ENCODE measurements around the gene SUGCT. TPM values are rescaled to one million over a fixed set of nuclear protein-coding genes. Genes with fewer than 3 reads are reported as not detected.

SUGCT gene
- total RNA-seq, 6 donors from 2014 or later = 1.4 to 3.1 (median 1.7) TPM; not detected in 1

DNA sequence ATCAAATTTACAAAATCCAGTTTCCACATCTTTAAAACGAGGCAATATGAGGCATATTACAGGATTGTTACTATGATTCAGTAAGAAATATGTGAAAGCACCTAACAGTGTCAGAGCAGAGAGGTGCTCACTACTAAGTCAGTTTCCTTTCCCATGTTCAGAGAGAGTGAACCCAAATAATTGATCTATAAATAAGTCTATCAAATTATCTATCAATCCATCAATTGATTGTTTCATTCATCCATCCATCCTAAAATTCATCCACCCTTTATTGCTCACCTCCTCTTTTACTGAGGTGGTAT is 340.8 kb downstream of the SUGCT start:
- no peak overlapping the region for H3K4me3 ChIP-seq
- DNase-seq (no peak), ATAC-seq (ENCODE audit: low FRiP score in 2 of 2) (no peak)
- H3K36me3 ChIP-seq = no peaks in the 10 kb centered on the region
- no peak overlapping the region for H3K27ac ChIP-seq
- no peaks in the 10 kb centered on the region for H3K27me3 ChIP-seq
- no peaks in the 10 kb centered on the region for H3K9me3 ChIP-seq
- H3K4me1 ChIP-seq = no peaks in the 10 kb centered on the region
- TF ChIP-seq EP300 (IDR thresholded peaks at IDR 0.05) (no peak), POLR2AphosphoS5 (IDR thresholded peaks at IDR 0.05) (no peak), POLR2A (IDR thresholded peaks at IDR 0.05) (no peak), CTCF (IDR thresholded peaks at IDR 0.05) (no peak)
- WGBS, 2 donors = 62 to 83% methylated on average over 1 of the region's 1 CpG

GRCh38 chr7:40477094-40477493 is 342.3 kb downstream of the SUGCT start:
- no peak for ATAC-seq (ENCODE audit: low FRiP score in 2 of 2)
- TF ChIP-seq POLR2A (IDR thresholded peaks at IDR 0.05) = no peak
- DNase-seq = no peak

GRCh38 chr7:40482845-40483244 is 348.0 kb downstream of the SUGCT start:
- Histone ChIP-seq H3K27me3 (no peaks in the 10 kb centered on the region), H3K9me3 (no peaks in the 10 kb centered on the region), H3K4me3 (no peak overlapping the region), H3K27ac (no peak overlapping the region), H3K36me3 (no peaks in the 10 kb centered on the region), H3K4me1 (peaks cover 0 to 2% (median 0%) of the 10 kb centered on the region in 4 donors)
- no peak for DNase-seq
- no peak for ATAC-seq (ENCODE audit: low FRiP score in 2 of 2)
- 43 to 61% methylated on average over 3 of the region's 3 CpGs for WGBS, 2 donors
- TF ChIP-seq EP300 (IDR thresholded peaks at IDR 0.05) (no peak), POLR2AphosphoS5 (IDR thresholded peaks at IDR 0.05) (no peak), POLR2A (IDR thresholded peaks at IDR 0.05) (no peak), CTCF (IDR thresholded peaks at IDR 0.05) (no peak)

More at GRCh38 chr7:40477094-40477493, 342.3 kb downstream of the SUGCT start:
- no peaks in the 10 kb centered on the region for H3K4me1 ChIP-seq
- H3K4me3 ChIP-seq = no peak overlapping the region
- whole genome bisulfite sequencing, 2 donors = 83 to 94% methylated on average over 2 of the region's 2 CpGs
- no peaks in the 10 kb centered on the region for H3K27me3 ChIP-seq
- no peak overlapping the region for H3K27ac ChIP-seq
- H3K9me3 ChIP-seq = no peaks in the 10 kb centered on the region
- H3K36me3 ChIP-seq = no peaks in the 10 kb centered on the region

GRCh38 chr7:40483630-40484029 is 348.8 kb downstream of the SUGCT start:
- ATAC-seq (ENCODE audit: low FRiP score in 2 of 2) (no peak), DNase-seq (no peak)
- peaks cover 0 to 2% (median 0%) of the 10 kb centered on the region in 4 donors for H3K4me1 ChIP-seq
- no peaks in the 10 kb centered on the region for H3K27me3 ChIP-seq
- WGBS, 2 donors = 72 to 88% methylated on average over 1 of the region's 1 CpG
- H3K4me3 ChIP-seq = no peak overlapping the region
- H3K27ac ChIP-seq = no peak overlapping the region
- no peaks in the 10 kb centered on the region for H3K9me3 ChIP-seq
- TF ChIP-seq POLR2AphosphoS5 (IDR thresholded peaks at IDR 0.05) (no peak), CTCF (IDR thresholded peaks at IDR 0.05) (no peak), POLR2A (IDR thresholded peaks at IDR 0.05) (no peak), EP300 (IDR thresholded peaks at IDR 0.05) (no peak)
- H3K36me3 ChIP-seq = no peaks in the 10 kb centered on the region

- H3K27ac ChIP-seq = no peak overlapping the region
- no peaks in the 10 kb centered on the region for H3K9me3 ChIP-seq
- DNase-seq (no peak), ATAC-seq (ENCODE audit: low FRiP score in 2 of 2) (no peak)
- no peaks in the 10 kb centered on the region for H3K36me3 ChIP-seq
- no peaks in the 10 kb centered on the region for H3K27me3 ChIP-seq
- H3K4me1 ChIP-seq = no peaks in the 10 kb centered on the region
- H3K4me3 ChIP-seq = no peak overlapping the region
- no peak for TF ChIP-seq EP300 (IDR thresholded peaks at IDR 0.05)
- no peak for TF ChIP-seq POLR2AphosphoS5 (IDR thresholded peaks at IDR 0.05)
- TF ChIP-seq CTCF (IDR thresholded peaks at IDR 0.05) = no peak
- no peak for TF ChIP-seq POLR2A (IDR thresholded peaks at IDR 0.05)
- 80 to 88% methylated on average over 1 to 2 of the region's 2 CpGs for WGBS, 2 donors
These were observed 355.2 kb downstream of the SUGCT start for GRCh38 chr7:40489844-40490602.
